Panc1 (cell line): Measurements from ENCODE around the gene TNIP1.

ENCODE experiments used
- CTCF ChIP-seq: fragments of 450-650 bp; IDR thresholded peaks from 2 replicates; pipeline ENCODE4 v1.5.1; 2017; ENCODE audit warnings: mild to moderate bottlenecking
- POLR2AphosphoS5 ChIP-seq: IDR thresholded peaks from 2 replicates; pipeline ENCODE4 v1.6.1; 2012; ENCODE audit warnings: mild to moderate bottlenecking, low read depth, low read length, moderate library complexity
- SIN3A ChIP-seq: IDR thresholded peaks from 2 replicates; pipeline ENCODE4 v1.6.1; 2012; ENCODE audit warnings: low read depth, mild to moderate bottlenecking, low read length, moderate library complexity, borderline replicate concordance; ENCODE audit not compliant: insufficient read depth
- TF ChIP-seq, protein P1 (sequence below), 2 experiments: IDR thresholded peaks; 2 replicates each; pipeline ENCODE4 v1.6.1; 2011 to 2012; ENCODE audit warnings: low read depth in 2 of 2, control low read depth in 1 of 2, low read length in 1 of 2, mild to moderate bottlenecking in 1 of 2, moderate library complexity in 1 of 2; ENCODE audit not compliant: insufficient read depth in 1 of 2

DNA sequence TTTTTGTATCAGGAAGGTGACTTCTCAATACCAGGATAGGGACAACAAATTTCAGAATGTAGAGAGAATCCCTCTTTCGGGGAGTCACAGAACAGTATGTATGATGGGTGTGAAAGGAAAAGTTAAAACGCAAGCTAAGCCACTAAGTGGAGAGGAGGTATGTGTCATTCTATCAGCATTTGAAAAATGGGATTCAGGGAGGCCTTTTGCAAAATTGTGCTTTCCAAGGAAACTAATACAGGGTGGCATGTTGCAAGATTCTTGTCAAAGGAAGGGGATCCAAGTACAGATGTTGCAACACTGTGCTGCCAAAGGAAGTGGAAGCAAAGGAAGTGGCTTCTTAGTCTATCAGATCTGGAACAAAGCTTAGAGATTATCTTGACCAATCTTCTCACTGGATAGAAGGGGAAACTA, 12.6 kb upstream of the TNIP1 start:
- TF ChIP-seq CTCF (no peak), SIN3A (no peak), POLR2AphosphoS5 (no peak)
- TF ChIP-seq, protein P1, sequence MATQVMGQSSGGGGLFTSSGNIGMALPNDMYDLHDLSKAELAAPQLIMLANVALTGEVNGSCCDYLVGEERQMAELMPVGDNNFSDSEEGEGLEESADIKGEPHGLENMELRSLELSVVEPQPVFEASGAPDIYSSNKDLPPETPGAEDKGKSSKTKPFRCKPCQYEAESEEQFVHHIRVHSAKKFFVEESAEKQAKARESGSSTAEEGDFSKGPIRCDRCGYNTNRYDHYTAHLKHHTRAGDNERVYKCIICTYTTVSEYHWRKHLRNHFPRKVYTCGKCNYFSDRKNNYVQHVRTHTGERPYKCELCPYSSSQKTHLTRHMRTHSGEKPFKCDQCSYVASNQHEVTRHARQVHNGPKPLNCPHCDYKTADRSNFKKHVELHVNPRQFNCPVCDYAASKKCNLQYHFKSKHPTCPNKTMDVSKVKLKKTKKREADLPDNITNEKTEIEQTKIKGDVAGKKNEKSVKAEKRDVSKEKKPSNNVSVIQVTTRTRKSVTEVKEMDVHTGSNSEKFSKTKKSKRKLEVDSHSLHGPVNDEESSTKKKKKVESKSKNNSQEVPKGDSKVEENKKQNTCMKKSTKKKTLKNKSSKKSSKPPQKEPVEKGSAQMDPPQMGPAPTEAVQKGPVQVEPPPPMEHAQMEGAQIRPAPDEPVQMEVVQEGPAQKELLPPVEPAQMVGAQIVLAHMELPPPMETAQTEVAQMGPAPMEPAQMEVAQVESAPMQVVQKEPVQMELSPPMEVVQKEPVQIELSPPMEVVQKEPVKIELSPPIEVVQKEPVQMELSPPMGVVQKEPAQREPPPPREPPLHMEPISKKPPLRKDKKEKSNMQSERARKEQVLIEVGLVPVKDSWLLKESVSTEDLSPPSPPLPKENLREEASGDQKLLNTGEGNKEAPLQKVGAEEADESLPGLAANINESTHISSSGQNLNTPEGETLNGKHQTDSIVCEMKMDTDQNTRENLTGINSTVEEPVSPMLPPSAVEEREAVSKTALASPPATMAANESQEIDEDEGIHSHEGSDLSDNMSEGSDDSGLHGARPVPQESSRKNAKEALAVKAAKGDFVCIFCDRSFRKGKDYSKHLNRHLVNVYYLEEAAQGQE (IDR thresholded peaks at IDR 0.05; ENCODE audit: insufficient read depth in 1 of 2, low read depth in 2 of 2, low read length in 1 of 2), result no peak
